ENCODE results near the gene MAST3.

DNA sequence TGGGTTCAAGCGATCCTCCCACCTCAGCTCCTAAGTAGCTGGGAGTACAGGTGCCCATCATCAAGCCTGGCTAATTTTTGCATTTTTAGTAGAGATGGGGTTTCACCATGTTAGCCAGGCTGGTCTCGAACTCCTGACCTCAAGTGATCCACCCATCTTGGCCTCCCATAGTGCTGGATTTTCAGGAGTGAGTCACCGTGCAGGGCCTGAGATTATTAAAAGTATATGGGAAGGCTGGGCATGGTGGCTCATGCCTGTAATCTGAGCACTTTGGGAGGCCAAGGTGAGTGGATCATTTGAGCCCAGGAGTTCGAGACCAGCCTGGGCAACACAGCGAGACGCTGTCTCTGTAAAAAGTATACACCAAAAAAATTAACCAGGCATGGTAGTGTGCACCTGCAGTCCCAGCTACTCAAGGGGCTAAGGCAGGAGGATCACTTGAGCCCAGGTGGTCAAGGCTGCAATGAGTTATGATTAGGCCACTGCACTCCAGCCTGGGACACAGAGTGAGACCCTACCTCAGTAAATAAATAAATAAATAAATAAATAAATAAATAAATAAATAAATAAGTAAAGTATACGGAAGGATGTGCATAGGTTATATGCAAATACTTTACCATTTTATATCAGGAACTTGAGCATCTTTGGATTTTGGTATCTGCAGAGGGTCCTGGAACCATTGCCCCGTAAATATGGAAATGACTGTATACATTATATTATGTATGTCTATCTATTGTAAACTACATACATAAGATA, 11.7 kb upstream of the MAST3 start:
- no peak for TF ChIP-seq EZH2phosphoT487 (IDR thresholded peaks at IDR 0.05; ENCODE audit: borderline replicate concordance, low read depth)
- no peak for TF ChIP-seq MAX (IDR thresholded peaks at IDR 0.05; ENCODE audit: low read depth)
- no peak for TF ChIP-seq EP300 (IDR thresholded peaks at IDR 0.05; ENCODE audit: borderline replicate concordance in 1 of 2, low read depth in 1 of 2, low read length in 1 of 2)
- TF ChIP-seq POLR2AphosphoS5 (IDR thresholded peaks at IDR 0.05; ENCODE audit: low read depth, low read length), result no peak
- no peak for TF ChIP-seq GABPA (IDR thresholded peaks at IDR 0.05; ENCODE audit: low read depth)
- TF ChIP-seq, protein P1, sequence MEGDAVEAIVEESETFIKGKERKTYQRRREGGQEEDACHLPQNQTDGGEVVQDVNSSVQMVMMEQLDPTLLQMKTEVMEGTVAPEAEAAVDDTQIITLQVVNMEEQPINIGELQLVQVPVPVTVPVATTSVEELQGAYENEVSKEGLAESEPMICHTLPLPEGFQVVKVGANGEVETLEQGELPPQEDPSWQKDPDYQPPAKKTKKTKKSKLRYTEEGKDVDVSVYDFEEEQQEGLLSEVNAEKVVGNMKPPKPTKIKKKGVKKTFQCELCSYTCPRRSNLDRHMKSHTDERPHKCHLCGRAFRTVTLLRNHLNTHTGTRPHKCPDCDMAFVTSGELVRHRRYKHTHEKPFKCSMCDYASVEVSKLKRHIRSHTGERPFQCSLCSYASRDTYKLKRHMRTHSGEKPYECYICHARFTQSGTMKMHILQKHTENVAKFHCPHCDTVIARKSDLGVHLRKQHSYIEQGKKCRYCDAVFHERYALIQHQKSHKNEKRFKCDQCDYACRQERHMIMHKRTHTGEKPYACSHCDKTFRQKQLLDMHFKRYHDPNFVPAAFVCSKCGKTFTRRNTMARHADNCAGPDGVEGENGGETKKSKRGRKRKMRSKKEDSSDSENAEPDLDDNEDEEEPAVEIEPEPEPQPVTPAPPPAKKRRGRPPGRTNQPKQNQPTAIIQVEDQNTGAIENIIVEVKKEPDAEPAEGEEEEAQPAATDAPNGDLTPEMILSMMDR (IDR thresholded peaks at IDR 0.05), result no peak
- no peak for TF ChIP-seq MEF2A (IDR thresholded peaks at IDR 0.05; ENCODE audit: borderline replicate concordance, low read depth)
- no peak for TF ChIP-seq FOXM1 (IDR thresholded peaks at IDR 0.05; ENCODE audit: low read depth)
